Chondrocyte (in vitro differentiated cells): ENCODE measurements around the gene BCL2. TPM values are rescaled to one million over a fixed set of nuclear protein-coding genes. Genes with fewer than 3 reads are reported as not detected.

Experiments
- DNase-seq: peaks from one replicate; pipeline ENCODE4 v3.0.0; 2021; ENCODE audit warnings: mixed read lengths, low spot score
- H3K27ac Mint-ChIP-seq: one replicate; pipeline ENCODE4 v1.8.0; 2021; ENCODE audit warnings: mild to moderate bottlenecking, moderate library complexity, mixed read lengths; ENCODE audit not compliant: unreplicated experiment
- H3K27me3 Mint-ChIP-seq: 2 replicates; pipeline ENCODE4 v1.8.0; 2021; ENCODE audit warnings: low read depth, mixed read lengths
- H3K36me3 Mint-ChIP-seq: 2 replicates; pipeline ENCODE4 v1.8.0; 2021; ENCODE audit warnings: low read depth, mixed read lengths
- H3K4me1 Mint-ChIP-seq: 2 replicates; pipeline ENCODE4 v1.8.0; 2021; ENCODE audit warnings: low read depth, mild to moderate bottlenecking, mixed read lengths
- H3K4me3 Mint-ChIP-seq: one replicate; pipeline ENCODE4 v1.8.0; 2021; ENCODE audit warnings: mild to moderate bottlenecking, moderate library complexity, mixed read lengths; ENCODE audit not compliant: unreplicated experiment
- H3K9me3 Mint-ChIP-seq: 2 replicates; pipeline ENCODE4 v1.8.0; 2021; ENCODE audit warnings: low read depth, mixed read lengths
- CTCF ChIP-seq: fragments of 200-600 bp; sonication (generic); IDR thresholded peaks from 2 replicates; pipeline ENCODE4 v1.5.0; 2021; ENCODE audit warnings: antibody characterized with exemption, mild to moderate bottlenecking, moderate library complexity
- total RNA-seq: library from RNA; stranded (reverse); gene quantifications from 3 replicates; pipeline ENCODE4 v1.2.1, GENCODE V29; 2021

Gene BCL2
- total RNA-seq, 1 donor from 2014 or later = 8.6 TPM

- no peaks in the 10 kb centered on the region for H3K27me3 Mint-ChIP-seq
- peaks cover 18% of the 10 kb centered on the region for H3K4me1 Mint-ChIP-seq
- no peak for DNase-seq
- no peak overlapping the region for H3K4me3 Mint-ChIP-seq
- no peak for TF ChIP-seq CTCF
- peaks cover 1% of the 10 kb centered on the region for H3K36me3 Mint-ChIP-seq
- H3K27ac Mint-ChIP-seq = no peak overlapping the region
- H3K9me3 Mint-ChIP-seq = peaks cover 8% of the 10 kb centered on the region
Measured at GRCh38 chr18:63225434-63225833, 94.1 kb downstream of the BCL2 start.

DNA sequence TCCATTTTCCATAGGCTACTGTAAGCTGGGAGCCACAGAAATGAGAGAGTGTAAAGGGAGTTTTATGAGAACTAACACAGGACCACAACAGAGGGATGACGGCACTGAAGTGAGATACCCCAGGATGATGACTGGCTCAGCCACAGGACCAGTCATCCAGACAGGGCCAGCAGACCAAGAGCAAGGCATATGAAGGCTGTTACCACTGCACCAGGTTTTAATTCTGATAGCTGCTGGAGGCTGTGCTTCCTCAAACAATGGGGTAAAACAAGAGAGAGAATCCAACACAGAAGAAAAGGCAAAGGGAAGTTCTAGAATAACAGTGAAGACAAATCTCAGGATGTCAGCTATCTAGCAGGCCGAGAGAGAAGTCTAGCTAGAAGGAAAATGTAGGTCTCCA is 94.9 kb downstream of the BCL2 start:
- no peak for DNase-seq
- peaks cover 8% of the 10 kb centered on the region for H3K9me3 Mint-ChIP-seq
- peaks cover 11% of the 10 kb centered on the region for H3K4me1 Mint-ChIP-seq
- H3K27me3 Mint-ChIP-seq = no peaks in the 10 kb centered on the region
- no peak overlapping the region for H3K4me3 Mint-ChIP-seq
- no peak for TF ChIP-seq CTCF
- peaks cover 2% of the 10 kb centered on the region for H3K36me3 Mint-ChIP-seq
- H3K27ac Mint-ChIP-seq = no peak overlapping the region

- H3K36me3 Mint-ChIP-seq = peaks cover 2% of the 10 kb centered on the region
- no peak overlapping the region for H3K4me3 Mint-ChIP-seq
- no peak for DNase-seq
- H3K9me3 Mint-ChIP-seq = peaks cover 12% of the 10 kb centered on the region
- no peak overlapping the region for H3K27ac Mint-ChIP-seq
- H3K4me1 Mint-ChIP-seq = peaks cover 18% of the 10 kb centered on the region
- H3K27me3 Mint-ChIP-seq = no peaks in the 10 kb centered on the region
- no peak for TF ChIP-seq CTCF
Measured at GRCh38 chr18:63223837-63224236, 95.7 kb downstream of the BCL2 start.

- Mint-ChIP-seq H3K36me3 (peaks cover 7% of the 10 kb centered on the region), H3K4me3 (no peak overlapping the region), H3K27me3 (no peaks in the 10 kb centered on the region), H3K27ac (no peak overlapping the region), H3K4me1 (peaks cover 15% of the 10 kb centered on the region), H3K9me3 (peaks cover 7% of the 10 kb centered on the region)
- TF ChIP-seq CTCF = no peak
- no peak for DNase-seq
Measured at GRCh38 chr18:63220903-63221302, 98.7 kb downstream of the BCL2 start.

DNA sequence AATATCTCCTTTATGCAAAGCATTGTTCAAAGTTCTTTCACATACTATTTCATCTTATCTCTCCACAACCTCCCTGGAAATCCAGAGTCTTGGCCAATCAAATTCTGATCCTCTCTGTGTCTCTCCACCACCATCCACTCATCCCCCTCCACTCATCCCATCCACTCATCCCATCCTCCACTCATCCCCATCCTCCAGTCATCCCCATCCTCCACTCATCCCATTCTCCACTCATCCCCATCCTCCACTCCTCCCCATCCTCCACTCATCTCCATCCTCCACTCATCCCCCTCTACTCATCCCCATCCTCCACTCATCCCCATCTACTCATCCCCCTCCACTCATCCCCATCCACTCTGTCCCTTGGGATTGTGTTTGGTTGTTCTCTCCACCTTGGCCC is 101.1 kb downstream of the BCL2 start:
- Mint-ChIP-seq H3K4me1 (peaks cover 8% of the 10 kb centered on the region), H3K36me3 (peaks cover 7% of the 10 kb centered on the region), H3K9me3 (peaks cover 6% of the 10 kb centered on the region), H3K27ac (no peak overlapping the region), H3K27me3 (no peaks in the 10 kb centered on the region), H3K4me3 (no peak overlapping the region)
- no peak for DNase-seq
- TF ChIP-seq CTCF = no peak
